Measurements from ENCODE around the gene AKAP11. TPM values are rescaled to one million over a fixed set of nuclear protein-coding genes. Genes with fewer than 3 reads are reported as not detected.

AKAP11 gene
- total RNA-seq, 1 experiment from 2014 or later = 5.2 TPM

GRCh38 chr13:42333613-42334328, 61.8 kb downstream of the AKAP11 start:
- CTCF ChIA-PET = interaction anchor here (0.6 to 1.4 kb wide), 3 partner anchors 51 to 262 kb away, joined by 4 to 20 read pairs (median 5); no protein-coding TSS in a partner anchor
- no peaks in the 10 kb centered on the region for H3K9me3 ChIP-seq (ENCODE audit: low read length)
- POLR2A ChIA-PET (ENCODE audit: unreplicated experiment) = interaction anchor here (0.6 kb wide), 1 partner anchor 1003 kb away, joined by 4 read pairs; no protein-coding TSS in a partner anchor
- H3K9me2 ChIP-seq (replicated peaks; ENCODE audit: low read length) = no peaks in the 10 kb centered on the region
- H3K79me2 ChIP-seq (ENCODE audit: low read length) = no peaks in the 10 kb centered on the region
- peaks cover 10% of the 10 kb centered on the region; the same call in 1 of the 2 replicates for H3K4me1 ChIP-seq (ENCODE audit: insufficient read depth, low read length)
- H3K4me2 ChIP-seq (ENCODE audit: low read length) = peak overlapping the region; percentile 82
- ATAC-seq = peak; percentile 96
- peak overlapping the region; percentile 87 for H2AFZ ChIP-seq (ENCODE audit: low read length)
- DNase-seq = peak; percentile 62
- H3K27me3 ChIP-seq (ENCODE audit: low read length) = no peaks in the 10 kb centered on the region
- H3F3A ChIP-seq (ENCODE audit: low read length, unreplicated experiment) = no peaks in the 10 kb centered on the region
- TF ChIP-seq CTCF (conservative IDR thresholded peaks at IDR 0.05; ENCODE audit: low read depth, low read length) (peak; percentile 77), EZH2phosphoT487 (IDR thresholded peaks at IDR 0.05; ENCODE audit: borderline replicate concordance, low read length) (no peak)
- no peaks in the 10 kb centered on the region for H3K36me3 ChIP-seq (ENCODE audit: low read depth, low read length)
- no TSS peak for BruUV-seq (replicated peaks)
- no peak overlapping the region for H3K27ac ChIP-seq (ENCODE audit: low read length)
- no peaks in the 10 kb centered on the region for H4K20me1 ChIP-seq (ENCODE audit: low read length)
- peak overlapping the region; percentile 66 for H3K4me3 ChIP-seq (ENCODE audit: low read length)
- intact Hi-C loops (cut with micrococcal nuclease) = loop anchor here (1.0 kb wide), 2 partner anchors 145 to 262 kb away; no protein-coding TSS in a partner anchor
- H3K9ac ChIP-seq (ENCODE audit: low read length) = peak overlapping the region; percentile 24; the same call in 1 of the 2 replicates

- TF ChIP-seq CTCF (conservative IDR thresholded peaks at IDR 0.05; ENCODE audit: low read depth, low read length) (no peak), EZH2 (IDR thresholded peaks at IDR 0.05; ENCODE audit: low read length, unreplicated experiment) (no peak), EZH2phosphoT487 (IDR thresholded peaks at IDR 0.05; ENCODE audit: borderline replicate concordance, low read length) (no peak)
- Histone ChIP-seq H3K79me2 (ENCODE audit: low read length) (no peaks in the 10 kb centered on the region), H3K27me3 (ENCODE audit: low read length) (no peaks in the 10 kb centered on the region), H3K36me3 (ENCODE audit: low read depth, low read length) (no peaks in the 10 kb centered on the region), H3K27ac (ENCODE audit: low read length) (no peak overlapping the region), H3K4me1 (ENCODE audit: insufficient read depth, low read length) (peaks cover 10% of the 10 kb centered on the region; the same call in 1 of the 2 replicates), H3K9ac (ENCODE audit: low read length) (peak overlapping the region; percentile 24; the same call in 1 of the 2 replicates), H4K20me1 (ENCODE audit: low read length) (no peaks in the 10 kb centered on the region), H3K4me2 (ENCODE audit: low read length) (peak overlapping the region; percentile 82), H2AFZ (ENCODE audit: low read length) (peak overlapping the region; percentile 87), H3K9me3 (ENCODE audit: low read length) (no peaks in the 10 kb centered on the region), H3K9me2 (replicated peaks; ENCODE audit: low read length) (no peaks in the 10 kb centered on the region), H3F3A (ENCODE audit: low read length, unreplicated experiment) (no peaks in the 10 kb centered on the region), H3K4me3 (ENCODE audit: low read length) (peak overlapping the region; percentile 66)
- ChIA-PET CTCF (interaction anchor here (0.6 to 1.4 kb wide), 3 partner anchors 50 to 261 kb away, joined by 4 to 20 read pairs (median 5); no protein-coding TSS in a partner anchor), POLR2A (ENCODE audit: unreplicated experiment) (interaction anchor here (0.6 kb wide), 1 partner anchor 1002 kb away, joined by 4 read pairs; no protein-coding TSS in a partner anchor)
- DNase-seq = no peak
- intact Hi-C loops (cut with micrococcal nuclease) = loop anchor here (1.0 kb wide), 2 partner anchors 144 to 261 kb away; no protein-coding TSS in a partner anchor
- BruUV-seq (replicated peaks) = no TSS peak
- peak; percentile 25 for ATAC-seq
Observed at GRCh38 chr13:42334329-42334706, 62.4 kb downstream of the AKAP11 start.
